ENCODE results near the gene TMED6. TPM values are rescaled to one million over a fixed set of nuclear protein-coding genes. Genes with fewer than 3 reads are reported as not detected.
"Not testable (repeated sequence)": the region's sequence is repeated elsewhere in the genome, so short reads cannot be mapped to it uniquely, and the experiment has no call there.

TMED6 gene
- total RNA-seq, 2 donors from 2014 or later, result 2.0 to 4.0 TPM

DNA sequence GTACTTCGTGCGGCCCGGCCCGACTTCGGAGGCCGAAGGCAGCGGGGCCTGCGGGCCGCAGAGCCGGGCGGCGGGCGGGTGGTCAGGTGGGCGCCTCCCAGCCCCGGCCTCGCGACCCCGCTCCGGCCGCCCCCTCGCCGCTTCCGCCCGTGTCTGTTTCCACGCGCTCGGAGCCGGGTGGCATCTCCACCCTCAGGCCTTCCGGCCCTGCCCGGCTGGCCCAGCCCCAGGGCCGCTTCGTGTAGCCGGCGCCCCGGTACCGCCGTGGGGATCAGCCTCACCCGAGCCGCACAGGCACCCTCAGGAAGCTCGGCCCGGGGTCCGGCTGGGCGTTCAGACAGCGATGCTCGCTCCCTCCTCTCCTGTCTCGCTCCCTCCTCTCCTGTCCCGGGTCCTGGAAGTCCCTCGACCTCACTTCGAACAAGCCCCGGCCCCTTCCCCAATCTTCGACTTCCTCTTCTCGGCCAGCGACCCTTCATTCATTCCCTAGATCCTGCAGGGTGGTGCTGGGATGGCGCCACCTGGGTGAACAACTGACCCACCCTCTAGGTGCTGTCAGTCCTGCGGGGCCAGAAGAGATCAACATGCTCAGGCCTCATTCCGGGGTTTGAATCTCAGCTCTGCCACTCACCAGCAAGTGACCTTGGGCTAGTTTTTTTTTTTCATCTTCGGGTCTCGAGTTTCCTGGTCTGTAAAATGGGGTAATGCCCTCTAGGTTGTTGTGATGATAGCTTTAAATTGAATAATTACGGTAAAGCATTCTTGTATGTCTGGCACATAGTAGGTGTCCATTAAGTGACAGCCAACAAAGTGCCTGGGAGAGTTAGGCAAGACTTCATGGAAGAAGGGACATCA, 39.8 kb downstream of the TMED6 start:
- Mint-ChIP-seq H3K4me1 (peaks cover 11% of the 10 kb centered on the region), H3K9me3 (no peaks in the 10 kb centered on the region), H3K27me3 (no peaks in the 10 kb centered on the region), H3K36me3 (ENCODE audit: low read depth) (peaks cover 41% of the 10 kb centered on the region), H3K4me3 (peak overlapping the region; percentile 99), H3K27ac (peak overlapping the region; percentile 98)
- ATAC-seq (replicated peaks), result peak; percentile 68

DNA sequence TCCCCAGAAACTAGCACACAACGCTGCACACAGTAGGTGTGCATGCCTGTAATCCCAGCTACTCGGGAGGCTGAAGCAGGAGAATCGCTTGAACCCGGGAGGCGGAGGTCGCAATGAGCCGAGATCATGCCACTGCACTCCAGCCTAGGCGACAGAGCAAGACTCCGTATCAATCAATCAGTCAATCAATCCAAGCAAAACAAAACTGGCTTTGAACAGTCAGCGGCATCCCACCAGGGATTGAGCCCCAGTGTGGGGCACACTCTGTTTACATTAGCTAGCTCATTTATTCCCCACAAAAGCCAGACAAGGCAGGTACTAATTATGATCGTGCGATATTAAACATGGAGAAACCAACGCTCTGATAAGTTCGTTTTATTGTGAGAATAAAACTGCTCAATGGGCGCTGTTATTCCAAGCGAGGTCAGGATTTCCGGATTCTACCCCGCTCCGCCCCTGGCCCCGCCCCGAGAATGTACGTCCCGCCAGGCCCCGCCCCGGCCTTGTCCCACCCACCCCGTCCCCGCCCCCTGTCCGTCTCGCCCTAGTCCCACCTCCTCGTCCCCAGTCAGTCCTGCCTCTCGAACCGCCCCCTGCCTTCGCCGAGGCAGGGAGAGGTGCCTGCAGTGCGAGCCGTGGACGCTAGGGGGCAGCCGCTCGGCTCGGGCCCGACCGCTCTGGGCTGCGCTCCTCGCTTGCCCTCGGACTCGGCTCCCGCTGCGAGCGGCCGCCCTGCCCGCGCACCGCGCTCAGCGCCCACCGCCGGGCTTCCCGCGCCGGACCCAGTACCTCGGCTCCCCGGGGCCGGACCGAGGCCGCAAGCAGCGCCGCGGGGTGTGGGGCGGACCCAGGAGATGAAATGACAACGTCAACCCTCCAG, 40.7 kb downstream of the TMED6 start, which contains the start of gene VPS4A:
VPS4A (plus strand) TSS at position 698 of the 880 bp plus-strand sequence; CDS start at position 860, 162 bp downstream.
- ATAC-seq (replicated peaks), result peak; percentile 96
- H3K9me3 Mint-ChIP-seq, result no peaks in the 10 kb centered on the region
- H3K27ac Mint-ChIP-seq, result peak within 1 kb of the TSS; percentile 98
- no peaks in the 10 kb centered on the region for H3K27me3 Mint-ChIP-seq
- peaks cover 32% of the 10 kb centered on the region for H3K36me3 Mint-ChIP-seq (ENCODE audit: low read depth)
- H3K4me1 Mint-ChIP-seq, result peaks cover 11% of the 10 kb centered on the region
- H3K4me3 Mint-ChIP-seq, result peak within 1 kb of the TSS; percentile 99

- no peaks in the 10 kb centered on the region for H3K9me3 Mint-ChIP-seq
- no peak for ATAC-seq (replicated peaks)
Measured at GRCh38 chr16:69309316-69309715, 42.3 kb downstream of the TMED6 start.

GRCh38 chr16:69307856-69308255, 43.7 kb downstream of the TMED6 start:
- Mint-ChIP-seq H3K4me1 (peaks cover 6% of the 10 kb centered on the region), H3K4me3 (no peak overlapping the region), H3K9me3 (no peaks in the 10 kb centered on the region), H3K27me3 (no peaks in the 10 kb centered on the region), H3K36me3 (ENCODE audit: low read depth) (peaks cover 6% of the 10 kb centered on the region), H3K27ac (no peak overlapping the region)
- ATAC-seq (replicated peaks), result no peak

More at GRCh38 chr16:69309316-69309715, 42.3 kb downstream of the TMED6 start:
- H3K4me1 Mint-ChIP-seq, result peaks cover 11% of the 10 kb centered on the region
- H3K4me3 Mint-ChIP-seq, result no peak overlapping the region
- no peak overlapping the region for H3K27ac Mint-ChIP-seq
- peaks cover 20% of the 10 kb centered on the region for H3K36me3 Mint-ChIP-seq (ENCODE audit: low read depth)
- no peaks in the 10 kb centered on the region for H3K27me3 Mint-ChIP-seq

GRCh38 chr16:69307091-69307490, 44.5 kb downstream of the TMED6 start:
- Mint-ChIP-seq H3K27ac (no peak overlapping the region), H3K4me1 (peaks cover 3% of the 10 kb centered on the region), H3K36me3 (ENCODE audit: low read depth) (peaks cover 5% of the 10 kb centered on the region), H3K27me3 (no peaks in the 10 kb centered on the region), H3K4me3 (no peak overlapping the region), H3K9me3 (no peaks in the 10 kb centered on the region)
- ATAC-seq (replicated peaks), result no peak

DNA sequence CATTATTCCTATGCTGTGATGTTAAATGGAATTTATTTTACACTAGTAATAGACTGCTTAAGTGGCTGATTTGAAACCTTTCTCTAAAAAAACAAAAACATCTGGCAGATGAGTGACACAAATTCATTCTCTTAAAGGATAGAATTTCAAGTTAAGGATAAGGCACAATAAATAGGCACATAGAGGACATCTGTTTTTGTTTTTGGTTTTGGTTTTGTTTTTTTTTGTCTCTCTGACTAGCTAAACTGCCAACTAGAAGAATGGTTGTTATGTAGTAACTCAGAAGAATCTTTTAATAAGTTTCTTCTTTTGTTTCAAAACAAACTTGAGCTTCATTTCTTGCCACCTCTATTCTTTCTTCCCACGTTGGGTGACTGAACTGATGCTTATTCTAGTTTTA, 45.6 kb downstream of the TMED6 start:
- no peak for ATAC-seq (replicated peaks)
- Mint-ChIP-seq H3K27me3 (no peaks in the 10 kb centered on the region), H3K9me3 (no peaks in the 10 kb centered on the region), H3K36me3 (ENCODE audit: low read depth) (peaks cover 7% of the 10 kb centered on the region), H3K4me3 (no peak overlapping the region), H3K4me1 (no peaks in the 10 kb centered on the region), H3K27ac (peak overlapping the region; percentile 49)

GRCh38 chr16:69302301-69302700, 49.3 kb downstream of the TMED6 start:
- Mint-ChIP-seq H3K9me3 (no peaks in the 10 kb centered on the region), H3K4me3 (no peak overlapping the region), H3K36me3 (ENCODE audit: low read depth) (peaks cover 19% of the 10 kb centered on the region), H3K27me3 (no peaks in the 10 kb centered on the region), H3K27ac (no peak overlapping the region), H3K4me1 (no peaks in the 10 kb centered on the region)
- ATAC-seq (replicated peaks), result no peak

DNA sequence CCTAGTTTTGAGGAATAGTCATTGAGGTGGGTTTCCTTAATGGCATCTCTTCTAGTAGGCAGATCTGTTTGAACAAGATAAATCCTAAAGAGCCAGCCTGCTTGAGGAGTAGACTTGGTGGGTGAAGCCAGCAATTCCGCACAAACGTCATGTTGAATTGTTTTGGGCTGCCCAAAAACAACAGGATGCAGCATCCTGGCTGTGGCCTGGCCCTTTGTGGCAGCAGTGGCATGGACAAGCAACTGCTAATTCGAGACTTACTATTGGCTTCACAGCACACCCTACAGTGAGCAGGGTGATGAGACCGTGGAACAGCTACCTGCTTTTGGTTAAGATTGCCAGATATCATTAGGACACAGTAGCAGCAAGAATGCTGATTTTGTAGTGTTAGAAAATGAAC, 49.7 kb downstream of the TMED6 start:
- Mint-ChIP-seq H3K27me3 (no peaks in the 10 kb centered on the region), H3K4me3 (no peak overlapping the region), H3K27ac (no peak overlapping the region), H3K36me3 (ENCODE audit: low read depth) (peaks cover 19% of the 10 kb centered on the region), H3K4me1 (no peaks in the 10 kb centered on the region), H3K9me3 (no peaks in the 10 kb centered on the region)
- no peak for ATAC-seq (replicated peaks)

GRCh38 chr16:69301187-69301586, 50.4 kb downstream of the TMED6 start:
- no peaks in the 10 kb centered on the region for H3K4me1 Mint-ChIP-seq
- H3K36me3 Mint-ChIP-seq (ENCODE audit: low read depth), result peaks cover 19% of the 10 kb centered on the region
- H3K9me3 Mint-ChIP-seq, result no peaks in the 10 kb centered on the region
- H3K4me3 Mint-ChIP-seq, result no peak overlapping the region
- H3K27me3 Mint-ChIP-seq, result no peaks in the 10 kb centered on the region
- H3K27ac Mint-ChIP-seq, result no peak overlapping the region
- ATAC-seq (replicated peaks), result no peak

DNA sequence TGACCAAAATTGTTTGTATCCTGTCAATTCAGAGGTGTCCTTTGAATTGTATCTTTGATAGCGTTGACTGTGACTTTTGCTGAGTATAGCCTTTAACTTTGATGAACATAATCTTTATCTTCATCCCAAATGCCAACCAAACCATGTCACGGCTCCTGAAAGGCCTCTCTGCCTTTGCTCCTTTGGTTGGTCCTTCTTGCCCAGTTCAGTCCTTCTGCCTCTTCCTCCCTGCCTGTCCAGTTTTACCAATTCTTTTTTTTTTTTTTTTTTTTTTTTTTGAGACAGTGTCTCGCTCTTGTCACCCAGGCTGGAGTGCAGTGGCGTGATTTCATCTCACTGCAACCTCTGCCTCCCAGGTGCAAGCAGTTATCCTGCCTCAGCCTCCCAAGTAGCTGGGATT, 53.3 kb downstream of the TMED6 start:
- peaks cover 5% of the 10 kb centered on the region for H3K4me1 Mint-ChIP-seq
- H3K27me3 Mint-ChIP-seq, result no peaks in the 10 kb centered on the region
- no peak overlapping the region for H3K27ac Mint-ChIP-seq
- no peak overlapping the region for H3K4me3 Mint-ChIP-seq
- H3K9me3 Mint-ChIP-seq, result no peaks in the 10 kb centered on the region
- no peak for ATAC-seq (replicated peaks)
- peaks cover 19% of the 10 kb centered on the region for H3K36me3 Mint-ChIP-seq (ENCODE audit: low read depth)

DNA sequence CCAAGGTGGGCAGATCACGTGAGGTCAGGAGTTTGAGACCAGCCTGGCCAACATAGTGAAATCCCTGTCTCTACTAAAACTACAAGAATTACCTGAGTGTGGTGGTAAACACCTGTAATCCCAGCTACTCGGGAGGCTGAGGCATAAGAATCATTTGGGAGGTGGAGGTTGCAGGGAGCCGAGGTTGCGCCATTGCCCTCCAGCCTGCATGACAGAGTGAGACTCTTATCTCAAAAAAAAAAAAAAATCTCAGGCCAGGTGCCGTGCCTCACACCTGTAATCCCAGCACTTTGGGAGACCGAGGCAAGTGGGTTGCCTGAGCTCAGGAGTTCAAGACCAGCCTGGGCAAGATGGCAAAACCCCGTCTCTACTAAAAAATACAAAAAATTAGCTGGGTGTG, 54.8 kb downstream of the TMED6 start:
- H3K4me1 Mint-ChIP-seq; H3K9me3 Mint-ChIP-seq; H3K4me3 Mint-ChIP-seq; ATAC-seq (replicated peaks); H3K27me3 Mint-ChIP-seq; H3K27ac Mint-ChIP-seq: not testable (repeated sequence)
- H3K36me3 Mint-ChIP-seq (ENCODE audit: low read depth), result peaks cover 19% of the 10 kb centered on the region

DNA sequence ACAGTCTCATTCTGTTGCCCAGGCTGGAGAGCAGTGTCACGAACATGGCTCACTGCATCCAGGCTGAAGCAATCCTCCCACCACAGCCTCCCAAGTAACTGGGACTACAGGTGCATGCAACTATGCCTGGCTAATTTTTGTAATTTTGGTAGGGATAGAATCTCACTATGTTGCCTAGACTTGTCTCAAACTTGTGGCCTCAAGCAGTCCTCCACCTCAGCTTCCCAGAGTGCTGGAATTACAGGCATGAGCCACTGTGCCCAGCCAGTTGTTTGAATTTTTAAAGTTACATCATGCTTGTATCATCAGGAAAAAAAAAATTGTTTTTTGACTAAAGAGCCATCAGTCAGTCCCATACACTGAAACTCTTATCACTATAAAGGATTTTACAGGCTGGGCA, 57.5 kb downstream of the TMED6 start:
- no peaks in the 10 kb centered on the region for H3K27me3 Mint-ChIP-seq
- ATAC-seq (replicated peaks), result no peak

GRCh38 chr16:69293401-69293800, 58.2 kb downstream of the TMED6 start:
- Mint-ChIP-seq H3K4me1 (peaks cover 6% of the 10 kb centered on the region), H3K4me3 (no peak overlapping the region), H3K9me3 (no peaks in the 10 kb centered on the region), H3K36me3 (ENCODE audit: low read depth) (no peaks in the 10 kb centered on the region), H3K27ac (peak overlapping the region; percentile 67), H3K27me3 (no peaks in the 10 kb centered on the region)
- peak; percentile 87 for ATAC-seq (replicated peaks)

More for the DNA sequence above, 57.5 kb downstream of the TMED6 start:
- Mint-ChIP-seq H3K4me1 (peaks cover 6% of the 10 kb centered on the region), H3K4me3 (no peak overlapping the region), H3K27ac (no peak overlapping the region), H3K9me3 (no peaks in the 10 kb centered on the region), H3K36me3 (ENCODE audit: low read depth) (no peaks in the 10 kb centered on the region)

Measured in activated T-helper 17 cell treated with anti-CD3 and anti-CD28 coated beads, Interleukin-2, amount 50 U/mL, for 72 hours (primary cell).